ENCODE measurements around the gene ZNF410.

GRCh38 chr14:73851000-73851399 lies 35.7 kb upstream of the ZNF410 start:
- no peak for TF ChIP-seq POLR2A (IDR thresholded peaks at IDR 0.05; ENCODE audit: low read length)
- no peak for TF ChIP-seq GATA1 (IDR thresholded peaks at IDR 0.05; ENCODE audit: low read depth, low read length)

Measured in erythroblast (primary cell).